GM13977 (cell line): Measurements from ENCODE around the gene KSR1.
"Not testable (repeated sequence)": the region's sequence is repeated elsewhere in the genome, so short reads cannot be mapped to it uniquely, and the experiment has no call there.

ENCODE experiments used
- DNase-seq: peaks from one replicate; pipeline ENCODE4 v3.0.0; 2012; ENCODE audit warnings: low spot score
- in situ Hi-C: fragments of 300-500 bp; cut with MboI; formaldehyde crosslinking; loops from one replicate; pipeline ENCODE4 v1.12.0; 2022; ENCODE audit warnings: low sequenced_read_pairs, low pct_unique_long_range_greater_than_20kb, mixed read lengths, inconsistent platforms; ENCODE audit not compliant: unreplicated experiment
- TF ChIP-seq, protein P1 (sequence below): IDR thresholded peaks from 2 replicates; pipeline ENCODE4 v1.5.1; 2012; ENCODE audit warnings: mild to moderate bottlenecking, control low read depth; ENCODE audit not compliant: insufficient read depth; ENCODE audit errors: extremely low read depth, missing control alignments

KSR1 gene

DNA sequence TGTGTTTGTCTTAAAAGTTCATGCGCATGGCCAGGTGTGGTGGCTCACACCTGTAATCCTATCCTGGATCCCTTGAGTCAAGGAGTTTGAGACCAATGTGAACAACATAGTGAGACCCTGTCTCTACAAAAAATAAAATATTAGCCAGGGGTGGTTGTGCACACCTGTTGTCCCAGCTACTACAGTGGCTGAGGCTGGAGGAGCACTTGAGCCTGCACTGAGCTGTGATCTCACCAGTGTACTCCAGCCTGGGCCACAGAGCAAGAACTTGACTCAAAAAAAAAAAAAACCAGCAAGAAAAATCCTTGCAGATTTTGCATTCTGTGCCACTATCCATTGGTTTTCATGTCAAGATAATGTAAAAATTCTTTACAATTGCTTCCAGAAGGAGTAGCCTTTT is 8.2 kb downstream of the KSR1 start:
- TF ChIP-seq, protein P1, sequence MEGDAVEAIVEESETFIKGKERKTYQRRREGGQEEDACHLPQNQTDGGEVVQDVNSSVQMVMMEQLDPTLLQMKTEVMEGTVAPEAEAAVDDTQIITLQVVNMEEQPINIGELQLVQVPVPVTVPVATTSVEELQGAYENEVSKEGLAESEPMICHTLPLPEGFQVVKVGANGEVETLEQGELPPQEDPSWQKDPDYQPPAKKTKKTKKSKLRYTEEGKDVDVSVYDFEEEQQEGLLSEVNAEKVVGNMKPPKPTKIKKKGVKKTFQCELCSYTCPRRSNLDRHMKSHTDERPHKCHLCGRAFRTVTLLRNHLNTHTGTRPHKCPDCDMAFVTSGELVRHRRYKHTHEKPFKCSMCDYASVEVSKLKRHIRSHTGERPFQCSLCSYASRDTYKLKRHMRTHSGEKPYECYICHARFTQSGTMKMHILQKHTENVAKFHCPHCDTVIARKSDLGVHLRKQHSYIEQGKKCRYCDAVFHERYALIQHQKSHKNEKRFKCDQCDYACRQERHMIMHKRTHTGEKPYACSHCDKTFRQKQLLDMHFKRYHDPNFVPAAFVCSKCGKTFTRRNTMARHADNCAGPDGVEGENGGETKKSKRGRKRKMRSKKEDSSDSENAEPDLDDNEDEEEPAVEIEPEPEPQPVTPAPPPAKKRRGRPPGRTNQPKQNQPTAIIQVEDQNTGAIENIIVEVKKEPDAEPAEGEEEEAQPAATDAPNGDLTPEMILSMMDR = no peak

DNA sequence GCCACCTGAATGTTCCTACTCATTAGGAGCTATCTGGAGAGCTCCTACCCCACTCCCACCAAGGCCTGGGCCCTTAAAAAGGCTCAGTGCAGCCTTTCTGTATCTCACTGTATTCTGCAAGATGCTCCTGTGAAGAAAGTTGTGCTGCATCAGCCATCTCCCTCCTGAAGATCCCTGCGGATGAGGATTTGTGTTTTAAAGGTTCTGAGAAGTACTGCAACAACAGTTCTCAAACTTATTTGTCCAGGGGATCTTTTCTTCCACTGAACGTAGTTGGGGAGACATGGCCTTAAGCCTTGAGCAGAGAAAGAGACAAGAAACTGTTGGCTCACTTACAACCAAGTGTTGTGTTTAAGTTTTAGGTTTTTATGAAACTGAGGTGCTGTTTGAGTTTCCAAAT is 9.6 kb downstream of the KSR1 start:
- DNase-seq, in situ Hi-C loops: not testable (repeated sequence)

More for the DNA sequence above, 8.2 kb downstream of the KSR1 start:
- in situ Hi-C loops = no loop called here
- DNase-seq = no peak

DNA sequence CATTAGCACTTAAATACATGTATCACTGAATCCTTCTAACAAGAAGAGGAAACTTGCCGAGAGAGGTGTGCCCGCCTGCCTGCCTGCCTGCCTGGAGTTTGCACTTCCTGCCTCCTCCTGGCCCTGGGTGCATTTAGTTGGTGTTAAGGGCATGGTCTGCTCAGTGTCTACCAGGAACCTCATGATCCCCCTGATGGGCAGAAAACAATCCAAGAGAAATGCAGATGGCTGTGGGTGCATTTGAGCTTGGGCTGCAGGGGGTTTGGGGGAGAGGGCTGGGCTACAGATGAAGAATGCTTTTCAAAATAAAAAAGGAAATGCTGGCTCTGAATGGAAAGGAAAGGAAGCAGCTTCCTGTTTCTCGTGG is 10.1 kb downstream of the KSR1 start:
- no peak for DNase-seq
- TF ChIP-seq, protein P1 = no peak
- in situ Hi-C loops = no loop called here

DNA sequence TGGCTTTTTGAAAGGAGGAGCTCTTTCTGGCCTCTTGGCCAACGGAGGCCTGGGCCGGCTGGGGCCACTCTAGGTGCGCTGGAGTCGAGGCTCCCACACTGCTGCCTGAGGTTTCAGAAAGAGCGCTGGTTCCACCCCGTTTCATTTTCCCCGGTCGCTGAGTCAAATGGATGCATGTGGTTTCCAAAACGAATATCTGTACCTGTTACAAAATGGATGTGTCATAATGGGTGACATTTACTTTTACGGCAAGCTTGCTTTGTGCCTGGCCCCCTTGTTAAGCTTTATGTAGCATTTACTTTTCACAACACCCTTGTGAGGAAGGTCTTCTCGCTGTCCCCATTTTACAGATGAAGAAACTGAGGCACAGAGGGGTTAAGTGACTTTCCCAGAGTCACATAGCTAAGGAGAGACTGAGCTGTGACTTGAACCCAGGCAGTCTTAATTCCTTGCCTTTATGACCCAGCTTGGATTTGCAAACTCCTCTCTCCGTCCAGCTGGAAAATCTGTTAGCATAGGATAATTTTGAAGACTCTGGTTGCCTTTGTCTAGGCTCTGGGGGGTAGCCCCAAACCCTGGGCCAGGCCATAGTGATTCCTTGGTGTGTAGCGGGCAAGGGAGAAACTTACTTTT is 10.6 kb downstream of the KSR1 start:
- in situ Hi-C loops = no loop called here
- DNase-seq = peak; percentile 71
- TF ChIP-seq, protein P1 = peak; percentile 14

DNA sequence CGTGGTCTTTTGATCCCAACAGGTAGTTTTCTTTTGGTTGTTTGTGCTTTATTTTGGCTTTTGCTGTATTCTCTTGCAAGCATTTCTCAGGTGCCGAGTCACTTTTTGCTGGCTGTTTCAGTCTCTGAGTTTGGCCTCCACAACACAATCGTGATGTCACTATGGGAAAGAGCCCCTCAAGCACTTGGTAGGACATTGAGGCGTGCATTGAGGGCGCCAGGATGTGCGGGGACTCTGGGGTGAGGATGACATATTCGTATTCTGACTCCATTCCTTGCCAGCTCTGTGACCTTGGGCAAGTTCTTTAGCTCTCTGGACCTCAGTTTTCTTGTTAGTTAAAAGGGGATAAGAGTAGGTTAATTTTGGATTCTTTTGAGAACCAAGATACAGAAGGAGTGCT is 13.0 kb downstream of the KSR1 start:
- TF ChIP-seq, protein P1 = no peak
- in situ Hi-C loops = no loop called here
- DNase-seq = no peak

DNA sequence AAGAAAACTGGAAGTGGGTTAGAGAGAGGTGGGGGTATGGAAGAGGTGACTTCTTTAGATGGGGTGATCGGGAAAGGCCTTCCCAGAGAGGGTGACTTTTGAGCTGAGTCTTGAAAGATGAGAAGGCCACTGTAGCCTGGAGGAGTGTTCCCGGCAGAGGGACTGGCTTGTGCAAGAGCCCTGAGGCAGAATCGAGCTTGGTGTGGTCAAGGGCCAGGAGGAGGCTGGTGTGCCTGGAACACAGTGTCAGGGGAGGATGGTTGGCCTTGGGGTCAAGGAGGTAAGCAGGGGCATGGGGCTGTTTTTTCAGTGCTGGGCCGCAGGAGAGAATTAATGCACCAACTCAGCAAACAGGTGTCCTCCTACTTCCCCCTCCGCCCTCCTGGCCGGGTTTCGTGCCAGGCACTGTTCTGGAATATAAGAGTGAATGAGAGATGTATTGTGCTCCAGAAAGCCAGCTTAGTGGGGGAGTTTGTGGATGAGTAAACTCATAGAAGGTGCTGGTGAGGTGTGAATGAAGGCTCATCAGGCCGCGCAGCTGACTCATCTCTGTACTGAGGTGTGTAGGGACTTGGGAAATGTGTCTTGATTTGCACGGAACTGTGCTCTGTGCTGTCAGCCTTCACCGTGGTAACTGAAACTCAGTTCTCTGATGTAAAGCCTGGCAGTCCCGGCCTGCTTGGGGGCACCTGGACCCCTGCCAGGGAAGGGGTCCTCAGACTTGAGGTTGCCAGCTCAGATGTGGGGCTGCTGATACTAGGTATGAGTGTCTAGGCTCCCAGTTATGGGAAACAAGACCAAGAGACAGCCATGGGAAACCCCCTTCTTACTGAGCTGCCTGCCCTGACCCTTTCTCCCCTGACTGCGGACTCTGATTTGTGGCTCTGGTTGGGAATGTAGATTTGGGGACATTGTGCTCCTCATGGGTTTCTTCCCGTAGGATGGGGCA is 15.3 kb downstream of the KSR1 start:
- TF ChIP-seq, protein P1 = no peak
- DNase-seq = peak; percentile 50
- in situ Hi-C loops = no loop called here

DNA sequence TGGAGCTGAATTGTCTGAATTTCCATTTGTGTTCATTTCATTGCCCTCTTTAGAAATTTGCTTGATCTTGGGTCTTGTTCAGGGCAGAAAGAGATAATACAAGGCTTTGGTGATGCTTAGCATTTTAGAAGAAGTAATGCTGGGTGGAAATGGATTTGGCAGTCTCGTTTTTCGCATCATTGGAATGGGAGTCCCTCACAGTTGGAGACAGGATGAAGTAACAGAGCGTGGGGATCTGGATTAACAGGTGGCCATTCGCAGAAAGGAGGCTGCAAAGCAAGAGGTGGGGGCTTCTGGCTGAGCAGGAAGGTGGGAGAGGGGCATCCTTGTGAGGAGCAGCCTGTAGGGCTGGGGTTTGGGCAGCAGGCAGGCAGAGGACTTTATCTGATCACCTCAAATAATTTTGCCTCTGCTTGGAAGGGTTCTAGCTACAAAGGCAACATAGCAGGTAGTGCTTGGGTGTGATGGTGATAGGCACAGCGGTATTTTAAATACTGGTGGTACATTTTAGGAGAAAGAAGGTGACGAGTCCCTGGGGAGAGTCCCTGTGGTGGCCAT is 17.0 kb downstream of the KSR1 start:
- in situ Hi-C loops = no loop called here
- TF ChIP-seq, protein P1 = no peak
- no peak for DNase-seq
